T-helper 9 cell (primary cell): ENCODE measurements around the gene IL17C.

Source experiments
- DNase-seq: peaks from one replicate; pipeline ENCODE4 v3.0.0-alpha.2; 2020

Gene IL17C

GRCh38 chr16:88687254-88687576, 48.8 kb downstream of the IL17C start:
- no peak for DNase-seq

- DNase-seq = no peak
Measured at GRCh38 chr16:88687676-88688012, 49.3 kb downstream of the IL17C start.

GRCh38 chr16:88688013-88688778, 49.8 kb downstream of the IL17C start:
- no peak for DNase-seq
